HepG2 (cell line): ENCODE results near the gene AGFG1. TPM values are rescaled to one million over a fixed set of nuclear protein-coding genes. Genes with fewer than 3 reads are reported as not detected.

Experiments
- ATAC-seq: fragments of 200-7000 bp; cut with Tn5 transposase; 3 replicates; pipeline ENCODE4 v1.9.1; 2020; ENCODE audit warnings: mild to moderate bottlenecking, moderate library complexity
- BruUV-seq: library from RNA; stranded (reverse); fragments of 400-500 nt; replicated peaks from 2 replicates; lab custom pipeline; 2021; lab: Mats Ljungman, UMichigan
- CTCF ChIA-PET: fragments of 300-600 bp; formaldehyde crosslinking; extraction: SDS; loops from one replicate; lab custom pipeline; 2021; ENCODE audit warnings: low total read pairs, inconsistent platforms, low intra/inter-chr PET ratio; lab: Yijun Ruan, JAX
- POLR2A ChIA-PET: fragments of 350-600 bp; sonication (Branson Sonifier 250); formaldehyde crosslinking; loops from one replicate; lab custom pipeline; 2020; ENCODE audit warnings: antibody characterized with exemption, inconsistent platforms; lab: Yijun Ruan, JAX
- DNase-seq: peaks from one replicate; pipeline ENCODE4 v3.0.0-alpha.2; 2015; ENCODE audit warnings: low spot score
- FAIRE-seq: peaks from 3 replicates; lab custom pipeline; 2011; peaks lifted over from hg19 to GRCh38; lab: Jason Lieb, UNC
- H2AFZ ChIP-seq: one replicate; pipeline ENCODE4 v1.6.1; 2011; ENCODE audit warnings: low read length, inconsistent platforms
- H3K27ac ChIP-seq: fragments of 300-600 bp; 3 replicates; pipeline ENCODE4 v1.8.0; 2011; ENCODE audit warnings: mixed run types, mild to moderate bottlenecking, mixed read lengths, low read length, inconsistent platforms; ENCODE audit not compliant: insufficient read depth; ENCODE audit errors: extremely low read length
- H3K27me3 ChIP-seq, 2 experiments: fragments of 200-600 bp in 1 of 2; 2 replicates in 1 of 2; 3 replicates in 1 of 2; pipeline versions ENCODE4 v1.6.0 to v1.8.0; 2011; ENCODE audit warnings: low read length in 2 of 2, mild to moderate bottlenecking in 2 of 2, moderate library complexity in 2 of 2, inconsistent platforms in 1 of 2; ENCODE audit not compliant: insufficient read depth in 2 of 2, control insufficient read depth in 1 of 2
- H3K36me3 ChIP-seq, 2 experiments: fragments of 200-600 bp in 1 of 2; replicated peaks in 1 of 2; 2 replicates in 1 of 2; 3 replicates in 1 of 2; pipeline versions ENCODE4 v1.5.1 to v1.8.0; 2011; ENCODE audit warnings: low read length in 2 of 2, inconsistent platforms in 1 of 2; ENCODE audit not compliant: insufficient read depth in 2 of 2, control insufficient read depth in 1 of 2
- H3K4me1 ChIP-seq: 2 replicates; pipeline ENCODE4 v1.5.1; 2012; ENCODE audit warnings: low read length, inconsistent platforms; ENCODE audit not compliant: insufficient read depth
- H3K4me2 ChIP-seq: 2 replicates; pipeline ENCODE4 v1.6.0; 2011; ENCODE audit warnings: low read depth, low read length, inconsistent platforms
- H3K4me3 ChIP-seq, 3 experiments: fragments of 200-600 bp in 1 of 3; sonication (generic), shearing (Covaris generic) in 1 of 3; replicated peaks in 1 of 3; 2 replicates each; pipeline ENCODE4 v1.5.1; 2011 to 2016; ENCODE audit warnings: low read length in 3 of 3, inconsistent platforms in 2 of 3, low read depth in 2 of 3, mild to moderate bottlenecking in 2 of 3, control low read depth in 1 of 3, mixed read lengths in 1 of 3; ENCODE audit not compliant: insufficient read depth in 1 of 3
- H3K79me2 ChIP-seq: one replicate; pipeline ENCODE4 v1.6.1; 2011; ENCODE audit warnings: low read length, inconsistent platforms; ENCODE audit not compliant: insufficient read depth
- H3K9ac ChIP-seq: 2 replicates; pipeline ENCODE4 v1.6.0; 2011; ENCODE audit warnings: mild to moderate bottlenecking, low read depth, low read length, inconsistent platforms; ENCODE audit not compliant: insufficient read depth
- H3K9me3 ChIP-seq: 2 replicates; pipeline ENCODE4 v1.5.1; 2012; ENCODE audit warnings: mild to moderate bottlenecking, low read length
- H4K20me1 ChIP-seq: 2 replicates; pipeline ENCODE4 v1.6.0; 2011; ENCODE audit warnings: inconsistent platforms, mild to moderate bottlenecking, low read length, moderate library complexity; ENCODE audit not compliant: insufficient read depth
- MTF1 ChIP-seq: sonication (generic); formaldehyde crosslinking; IDR thresholded peaks from 2 replicates; pipeline ENCODE4 v1.5.0; 2020; ENCODE audit warnings: missing genetic modification reagents
- RBFOX2 ChIP-seq: fragments of 200-400 bp; formaldehyde crosslinking; IDR thresholded peaks from 2 replicates; pipeline ENCODE4 v1.6.1; 2017; ENCODE audit warnings: low read depth, mild to moderate bottlenecking, low read length
- RFX1 ChIP-seq: fragments of 450-650 bp; IDR thresholded peaks from 2 replicates; pipeline ENCODE4 v1.6.1; 2017
- ZNF138 ChIP-seq: sonication (generic); formaldehyde crosslinking; IDR thresholded peaks from 2 replicates; pipeline ENCODE4 v1.5.0; 2020; ENCODE audit warnings: mild to moderate bottlenecking, low read depth, missing genetic modification reagents
- ZNF326 ChIP-seq: sonication (generic); formaldehyde crosslinking; IDR thresholded peaks from 2 replicates; pipeline ENCODE4 v1.4.0; 2020; ENCODE audit warnings: missing genetic modification reagents, borderline replicate concordance
- WGBS: methylation state at CpG from one replicate; pipeline ENCODE4 v1.1.6; 2017; ENCODE audit warnings: low lambda C conversion rate; 5-methylcytosine and 5-hydroxymethylcytosine counted together
- in situ Hi-C: cut with HindIII; loops from 2 replicates; pipeline ENCODE4 v1.10.0; 2017; ENCODE audit warnings: low pct_unique_long_range_greater_than_20kb; ENCODE audit not compliant: extremely low pct_ligation_motif_present
- intact Hi-C: fragments of 100-400 bp; cut with micrococcal nuclease; formaldehyde crosslinking; loops from one replicate; pipeline ENCODE4 v1.10.0; 2022; ENCODE audit not compliant: unreplicated experiment
- polyA plus RNA-seq, 8 experiments: library from polyadenylated mRNA; depleted of rRNA in 3 of 8; stranded (reverse) in 7 of 8; unstranded in 1 of 8; fragments of >200 nt; fragmentation: Illumina TruSeq in 4 of 8; extraction: Trizol in 4 of 8; gene quantifications; 2 replicates each; pipeline versions ENCODE4 v1.2.1 to v1.2.3, GENCODE V29; 2011 to 2016; ENCODE audit warnings: low read depth in 4 of 8, missing spikeins in 1 of 8, mixed read lengths in 1 of 8; ENCODE audit not compliant: insufficient read depth in 1 of 8
- total RNA-seq, 5 experiments: library from RNA; depleted of rRNA; stranded (reverse); fragments of >200 nt; fragmentation: Illumina TruSeq; extraction: Trizol; gene quantifications; 2 replicates each; pipeline ENCODE4 v1.2.3, GENCODE V29; 2016; ENCODE audit warnings: low read depth in 1 of 5
- TF ChIP-seq, protein P1 (sequence below): sonication (generic); formaldehyde crosslinking; IDR thresholded peaks from 2 replicates; pipeline ENCODE4 v1.8.1; 2023; ENCODE audit warnings: missing genetic modification reagents, mild to moderate bottlenecking, borderline replicate concordance
- TF ChIP-seq, protein P2 (sequence below): sonication (generic); formaldehyde crosslinking; IDR thresholded peaks from 2 replicates; pipeline ENCODE4 v1.8.0; 2022; ENCODE audit warnings: mild to moderate bottlenecking, missing genetic modification reagents, moderate library complexity

The AGFG1 gene
- total and polyA plus RNA-seq, 2 of the 13 experiments (the other 11 are each of a cell fraction or from before 2014, with no cell fraction given), result 145 to 168 TPM

DNA sequence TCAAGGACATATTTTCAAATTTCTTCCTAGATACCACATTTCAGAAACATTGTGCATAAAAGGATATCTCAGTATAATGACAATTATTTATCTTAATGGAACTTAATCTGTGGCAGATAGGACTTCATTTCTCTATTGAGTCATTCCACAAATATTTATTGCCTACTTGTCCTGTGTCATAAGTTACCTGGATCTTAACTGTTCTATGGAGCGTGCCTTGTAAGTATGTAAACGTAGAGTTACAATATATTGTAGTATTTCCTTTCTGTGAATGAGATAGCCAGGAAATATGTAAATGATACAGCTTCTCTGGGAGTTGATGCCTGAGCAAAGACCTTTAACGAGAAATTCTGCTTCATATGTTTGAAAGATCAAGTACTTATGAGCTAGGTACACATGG is 2.5 kb downstream of the AGFG1 start:
- Histone ChIP-seq H3K36me3 (peaks cover 0 to 4% of the 10 kb centered on the region in 2 experiments; a peak in 1 of 5 replicates), H4K20me1 (peaks cover 52% of the 10 kb centered on the region), H3K27ac (no peak overlapping the region), H3K4me2 (peak overlapping the region; percentile 76), H3K27me3 (no peaks in the 10 kb centered on the region; a peak in 1 of 5 replicates), H3K9me3 (no peaks in the 10 kb centered on the region), H3K79me2 (peaks cover 68% of the 10 kb centered on the region), H3K4me1 (peaks cover 58% of the 10 kb centered on the region), H3K9ac (0 out of 2 replicates have a peak overlapping the region, but pooled peaks have one; percentile 88), H3K4me3 (peak overlapping the region; percentile 2 to 98 (median 94); a peak in 3 of 6 replicates), H2AFZ (no peak overlapping the region)
- no peak for TF ChIP-seq ZNF138 (CRISPR knock-in tag)
- TF ChIP-seq MTF1, result no peak
- TF ChIP-seq ZNF326 (CRISPR knock-in tag), result no peak
- TF ChIP-seq, protein P1, sequence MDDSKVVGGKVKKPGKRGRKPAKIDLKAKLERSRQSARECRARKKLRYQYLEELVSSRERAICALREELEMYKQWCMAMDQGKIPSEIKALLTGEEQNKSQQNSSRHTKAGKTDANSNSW (CRISPR knock-in tag), result no peak
- TF ChIP-seq RBFOX2, result peak; percentile 8; the same call in 1 of the 2 replicates
- no TSS peak for BruUV-seq
- ChIA-PET CTCF (no interaction called here), POLR2A (interaction anchor here (1.0 to 2.3 kb wide), 4 partner anchors 8 to 148 kb away, joined by 3 to 10 read pairs (median 4); no protein-coding TSS in a partner anchor)
- DNase-seq, result no peak
- intact Hi-C loops, result loop anchor here (5.0 to 10.0 kb wide), 3 partner anchors 38 to 338 kb away; partner anchors contain the start of gene CCL20
- in situ Hi-C loops, result loop anchor here (5.0 kb wide), 1 partner anchor 293 kb away; no protein-coding TSS in a partner anchor
- FAIRE-seq, result no peak
- WGBS, result 56% methylated on average over 3 of the region's 3 CpGs
- no peak for ATAC-seq

DNA sequence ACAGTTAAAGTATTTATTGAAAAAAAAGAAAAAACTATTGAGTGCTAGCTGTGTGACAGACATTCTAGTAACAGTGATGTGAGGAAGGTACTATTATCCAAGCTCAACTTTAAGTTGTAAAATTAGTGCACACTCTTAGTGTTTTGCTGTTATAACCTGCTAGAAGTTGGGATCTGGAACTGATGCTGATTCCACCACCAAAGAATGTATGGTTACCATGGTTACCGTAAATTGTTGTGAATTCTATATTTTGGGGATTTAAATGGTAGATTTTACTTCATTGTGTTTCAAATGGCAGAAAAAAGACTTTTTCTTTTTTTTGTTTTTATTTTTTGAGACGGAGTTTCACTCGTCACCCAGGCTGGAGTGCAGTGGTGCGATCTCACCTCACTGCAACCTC is 5.3 kb downstream of the AGFG1 start:
- H3K4me1 ChIP-seq, result peaks cover 59% of the 10 kb centered on the region
- BruUV-seq, result no TSS peak

More for the DNA sequence above, 5.3 kb downstream of the AGFG1 start:
- no peak for DNase-seq
- TF ChIP-seq, protein P2, sequence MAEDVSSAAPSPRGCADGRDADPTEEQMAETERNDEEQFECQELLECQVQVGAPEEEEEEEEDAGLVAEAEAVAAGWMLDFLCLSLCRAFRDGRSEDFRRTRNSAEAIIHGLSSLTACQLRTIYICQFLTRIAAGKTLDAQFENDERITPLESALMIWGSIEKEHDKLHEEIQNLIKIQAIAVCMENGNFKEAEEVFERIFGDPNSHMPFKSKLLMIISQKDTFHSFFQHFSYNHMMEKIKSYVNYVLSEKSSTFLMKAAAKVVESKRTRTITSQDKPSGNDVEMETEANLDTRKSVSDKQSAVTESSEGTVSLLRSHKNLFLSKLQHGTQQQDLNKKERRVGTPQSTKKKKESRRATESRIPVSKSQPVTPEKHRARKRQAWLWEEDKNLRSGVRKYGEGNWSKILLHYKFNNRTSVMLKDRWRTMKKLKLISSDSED, result no peak
- peak; percentile 73; the same call in 1 of the 2 replicates for TF ChIP-seq RFX1
- no peak for ATAC-seq
- WGBS, result 96% methylated on average over 4 of the region's 4 CpGs
- Histone ChIP-seq H3K9ac (no peak overlapping the region), H3K79me2 (peaks cover 94% of the 10 kb centered on the region), H3K4me2 (no peak overlapping the region), H3K27ac (no peak overlapping the region), H3K27me3 (no peaks in the 10 kb centered on the region; a peak in 1 of 5 replicates), H3K4me3 (no peak overlapping the region), H3K36me3 (peaks cover 0 to 4% of the 10 kb centered on the region in 2 experiments; a peak in 1 of 5 replicates), H4K20me1 (peaks cover 73% of the 10 kb centered on the region), H2AFZ (no peak overlapping the region), H3K9me3 (no peaks in the 10 kb centered on the region)
- in situ Hi-C loops, result no loop called here
- CTCF ChIA-PET, result no interaction called here
- intact Hi-C loops, result loop anchor here (10.0 kb wide), 1 partner anchor 132 kb away; no protein-coding TSS in a partner anchor
- no peak for FAIRE-seq
- POLR2A ChIA-PET, result no interaction called here
